ENCODE data around the gene BTAF1. TPM values are rescaled to one million over a fixed set of nuclear protein-coding genes. Genes with fewer than 3 reads are reported as not detected.
"Not testable (repeated sequence)": the region's sequence is repeated elsewhere in the genome, so short reads cannot be mapped to it uniquely, and the experiment has no call there.

BTAF1 gene
- polyA plus RNA-seq, 1 experiment: 13.9 TPM

DNA sequence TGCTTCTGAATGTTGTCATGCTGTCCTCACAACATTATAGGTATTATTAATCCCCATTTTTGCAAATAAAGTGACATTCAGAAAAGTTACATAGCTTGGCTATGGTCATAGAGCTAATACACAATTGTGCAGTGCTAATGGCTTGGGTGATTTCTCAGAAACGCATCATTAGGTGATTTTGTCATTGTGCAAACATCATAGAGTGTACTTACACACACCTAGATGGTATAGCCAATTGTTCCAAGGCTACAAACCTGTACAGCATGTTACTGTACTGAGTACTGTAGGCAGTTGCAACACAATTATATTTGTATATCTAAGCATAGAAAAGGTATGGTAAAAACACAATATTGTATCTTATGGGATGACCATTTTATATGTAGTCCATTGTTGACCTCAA is 91.0 kb downstream of the BTAF1 start:
- TF ChIP-seq, protein P1, sequence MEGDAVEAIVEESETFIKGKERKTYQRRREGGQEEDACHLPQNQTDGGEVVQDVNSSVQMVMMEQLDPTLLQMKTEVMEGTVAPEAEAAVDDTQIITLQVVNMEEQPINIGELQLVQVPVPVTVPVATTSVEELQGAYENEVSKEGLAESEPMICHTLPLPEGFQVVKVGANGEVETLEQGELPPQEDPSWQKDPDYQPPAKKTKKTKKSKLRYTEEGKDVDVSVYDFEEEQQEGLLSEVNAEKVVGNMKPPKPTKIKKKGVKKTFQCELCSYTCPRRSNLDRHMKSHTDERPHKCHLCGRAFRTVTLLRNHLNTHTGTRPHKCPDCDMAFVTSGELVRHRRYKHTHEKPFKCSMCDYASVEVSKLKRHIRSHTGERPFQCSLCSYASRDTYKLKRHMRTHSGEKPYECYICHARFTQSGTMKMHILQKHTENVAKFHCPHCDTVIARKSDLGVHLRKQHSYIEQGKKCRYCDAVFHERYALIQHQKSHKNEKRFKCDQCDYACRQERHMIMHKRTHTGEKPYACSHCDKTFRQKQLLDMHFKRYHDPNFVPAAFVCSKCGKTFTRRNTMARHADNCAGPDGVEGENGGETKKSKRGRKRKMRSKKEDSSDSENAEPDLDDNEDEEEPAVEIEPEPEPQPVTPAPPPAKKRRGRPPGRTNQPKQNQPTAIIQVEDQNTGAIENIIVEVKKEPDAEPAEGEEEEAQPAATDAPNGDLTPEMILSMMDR (IDR thresholded peaks at IDR 0.05; ENCODE audit: insufficient read depth, low read depth, low read length): no peak
- ChIA-PET CTCF (interaction anchor here (0.7 kb wide), 1 partner anchor 210 kb away, joined by 3 read pairs; no protein-coding TSS in a partner anchor), POLR2A (no interaction called here)
- Histone ChIP-seq H3K4me3 (ENCODE audit: low read depth, low read length) (no peak overlapping the region), H3K27me3 (ENCODE audit: control insufficient read depth, insufficient read depth, low read length) (no peaks in the 10 kb centered on the region), H3K36me3 (ENCODE audit: control insufficient read depth, insufficient read depth, low read length) (peaks cover 7% of the 10 kb centered on the region)
- no peak for DNase-seq (ENCODE audit: low read depth)

DNA sequence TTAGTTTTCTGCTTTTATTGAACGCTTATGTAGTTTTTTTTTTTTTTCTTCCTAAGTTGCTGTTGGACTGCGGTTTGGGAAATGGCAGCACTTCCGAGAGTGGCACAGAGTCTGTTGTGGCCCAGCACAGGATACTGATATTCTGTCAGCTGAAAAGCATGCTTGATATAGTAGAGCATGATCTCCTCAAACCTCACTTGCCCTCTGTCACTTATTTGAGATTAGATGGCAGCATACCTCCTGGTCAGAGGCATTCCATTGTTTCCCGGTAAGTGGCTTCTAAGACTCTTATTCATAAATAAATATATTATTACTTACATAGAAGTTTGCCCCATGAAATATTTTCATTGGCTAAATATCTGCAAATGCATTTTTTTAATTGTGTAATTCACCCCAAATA is 101.1 kb downstream of the BTAF1 start:
- DNase-seq (ENCODE audit: low read depth): no peak
- Histone ChIP-seq H3K27me3 (ENCODE audit: control insufficient read depth, insufficient read depth, low read length) (no peaks in the 10 kb centered on the region), H3K4me3 (ENCODE audit: low read depth, low read length) (no peak overlapping the region), H3K36me3 (ENCODE audit: control insufficient read depth, insufficient read depth, low read length) (peaks cover 4% of the 10 kb centered on the region)
- POLR2A ChIA-PET: no interaction called here
- TF ChIP-seq, protein P1 (IDR thresholded peaks at IDR 0.05; ENCODE audit: insufficient read depth, low read depth, low read length): no peak
- CTCF ChIA-PET: no interaction called here

DNA sequence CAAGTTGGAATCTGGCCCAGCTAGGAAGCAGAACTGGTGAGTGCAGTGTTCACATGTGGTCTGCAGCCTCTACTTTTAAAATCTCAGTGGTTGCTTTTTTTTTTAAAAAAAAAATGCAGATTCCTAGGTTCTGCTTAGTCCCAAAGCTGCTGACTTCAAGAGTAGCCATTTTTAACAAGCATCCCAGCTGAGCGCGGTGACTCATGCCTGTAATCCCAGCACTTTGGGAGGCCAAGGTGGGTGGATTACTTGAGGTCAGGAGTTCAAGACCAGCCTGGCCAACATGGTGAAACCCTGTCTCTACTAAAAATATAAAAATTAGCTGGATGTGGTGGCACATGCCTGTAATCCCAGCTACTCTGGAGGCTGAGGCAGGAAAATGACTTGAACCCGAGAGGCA is 101.8 kb downstream of the BTAF1 start:
- H3K4me3 ChIP-seq (ENCODE audit: low read depth, low read length); POLR2A ChIA-PET; H3K36me3 ChIP-seq (ENCODE audit: control insufficient read depth, insufficient read depth, low read length); H3K27me3 ChIP-seq (ENCODE audit: control insufficient read depth, insufficient read depth, low read length); CTCF ChIA-PET; DNase-seq (ENCODE audit: low read depth): not testable (repeated sequence)

DNA sequence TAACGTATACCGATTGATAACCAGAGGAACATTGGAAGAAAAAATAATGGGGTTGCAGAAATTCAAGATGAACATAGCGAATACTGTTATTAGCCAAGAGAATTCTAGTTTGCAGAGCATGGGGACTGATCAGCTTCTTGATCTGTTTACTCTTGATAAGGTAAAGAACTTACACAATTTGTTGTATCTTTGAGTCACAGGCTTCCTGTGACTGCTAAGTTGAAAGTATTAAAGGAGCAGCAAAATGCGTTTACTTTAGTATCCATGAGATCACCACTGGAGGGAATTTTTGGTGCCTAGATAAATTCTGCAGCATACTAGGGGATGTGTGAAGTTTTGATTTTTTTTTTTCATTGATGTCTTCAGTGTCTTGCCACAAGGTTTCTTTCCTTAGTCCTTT is 103.6 kb downstream of the BTAF1 start:
- POLR2A ChIA-PET: no interaction called here
- H3K27me3 ChIP-seq (ENCODE audit: control insufficient read depth, insufficient read depth, low read length): no peaks in the 10 kb centered on the region
- peaks cover 4% of the 10 kb centered on the region for H3K36me3 ChIP-seq (ENCODE audit: control insufficient read depth, insufficient read depth, low read length)
- TF ChIP-seq, protein P1 (IDR thresholded peaks at IDR 0.05; ENCODE audit: insufficient read depth, low read depth, low read length): no peak
- CTCF ChIA-PET: interaction anchor here (1.2 kb wide), 1 partner anchor 63 kb away, joined by 4 read pairs; no protein-coding TSS in a partner anchor
- no peak overlapping the region for H3K4me3 ChIP-seq (ENCODE audit: low read depth, low read length)
- no peak for DNase-seq (ENCODE audit: low read depth)

DNA sequence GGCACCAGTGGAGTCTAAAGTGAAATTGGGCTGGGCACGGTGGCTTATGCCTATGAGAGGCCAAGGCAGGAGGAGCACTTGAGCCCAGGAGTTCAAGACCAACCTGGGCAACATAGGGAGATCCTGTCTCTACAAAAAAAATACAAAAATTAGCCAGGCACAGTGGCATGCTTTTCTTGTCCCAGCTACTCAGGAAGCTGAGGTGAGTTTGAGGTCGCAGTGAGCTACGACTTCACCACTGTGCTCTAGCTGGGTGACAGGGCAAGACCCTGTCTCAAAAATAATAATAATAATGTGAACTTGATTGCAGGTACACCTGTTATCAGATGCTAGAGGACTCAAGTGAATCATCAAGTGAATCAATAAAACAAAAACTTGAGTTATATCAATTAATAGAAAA is 108.0 kb downstream of the BTAF1 start:
- POLR2A ChIA-PET: no interaction called here
- TF ChIP-seq, protein P1 (IDR thresholded peaks at IDR 0.05; ENCODE audit: insufficient read depth, low read depth, low read length): no peak
- no peak for DNase-seq (ENCODE audit: low read depth)
- H3K27me3 ChIP-seq (ENCODE audit: control insufficient read depth, insufficient read depth, low read length): no peaks in the 10 kb centered on the region
- H3K4me3 ChIP-seq (ENCODE audit: low read depth, low read length): no peak overlapping the region
- peaks cover 2% of the 10 kb centered on the region; the same call in 1 of the 2 replicates for H3K36me3 ChIP-seq (ENCODE audit: control insufficient read depth, insufficient read depth, low read length)
- CTCF ChIA-PET: no interaction called here

DNA sequence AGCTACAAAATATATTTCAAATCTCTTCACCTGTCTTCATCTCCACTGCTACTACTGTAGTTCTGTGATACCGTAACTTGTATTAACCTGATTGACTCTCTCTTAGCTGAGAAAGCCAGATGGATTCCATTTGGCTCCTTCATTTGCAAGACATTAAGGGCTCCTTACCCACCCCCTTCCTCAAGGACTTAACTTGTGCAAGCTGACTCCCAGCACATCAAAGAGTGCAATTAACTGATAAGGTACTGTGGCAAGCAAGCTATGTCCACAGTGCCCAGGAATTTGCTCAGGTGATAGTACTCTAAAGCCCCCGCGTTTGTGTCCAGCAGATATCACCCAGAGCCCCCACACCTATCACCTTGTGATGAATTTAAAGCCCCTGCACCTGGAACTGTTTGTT is 109.5 kb downstream of the BTAF1 start:
- CTCF ChIA-PET; POLR2A ChIA-PET; DNase-seq (ENCODE audit: low read depth); H3K27me3 ChIP-seq (ENCODE audit: control insufficient read depth, insufficient read depth, low read length); H3K4me3 ChIP-seq (ENCODE audit: low read depth, low read length); H3K36me3 ChIP-seq (ENCODE audit: control insufficient read depth, insufficient read depth, low read length): not testable (repeated sequence)
